Measurements from ENCODE around the gene GTF3C5.
"Not testable (repeated sequence)": the region's sequence is repeated elsewhere in the genome, so short reads cannot be mapped to it uniquely, and the experiment has no call there.

GTF3C5 gene

DNA sequence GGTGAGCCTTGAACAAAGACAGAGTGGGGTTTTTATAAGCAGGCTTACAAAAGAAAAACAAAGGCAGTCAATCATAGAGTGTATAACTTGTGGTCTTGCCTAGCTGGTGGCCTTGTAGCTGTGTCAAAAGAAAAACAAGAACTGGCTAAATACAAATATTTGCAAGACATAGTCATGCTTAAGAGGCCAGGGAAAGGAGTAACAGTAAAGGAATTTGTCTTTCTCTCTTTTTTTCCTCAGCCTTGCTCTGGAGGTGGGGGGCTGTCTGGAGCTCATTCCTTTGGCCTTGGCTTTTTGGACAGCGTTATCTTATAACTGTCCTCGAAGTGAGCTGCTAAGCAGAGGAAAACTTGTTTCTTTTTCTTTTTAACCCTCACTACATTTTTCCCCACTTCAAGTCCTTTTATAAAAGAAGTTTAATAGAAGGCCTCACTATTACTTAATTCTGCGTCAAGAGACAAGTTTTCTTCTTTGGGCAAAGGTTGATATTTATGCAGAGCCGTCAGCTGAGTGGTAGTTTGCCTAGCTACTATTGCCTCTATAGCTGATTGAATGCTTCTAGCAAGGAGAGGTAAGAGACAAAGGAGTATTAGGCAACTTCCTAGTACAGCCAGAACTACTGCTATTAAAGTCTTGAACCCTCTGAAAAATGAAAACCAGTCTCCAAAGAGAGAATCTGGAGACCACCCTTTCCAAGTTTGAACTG, 45.3 kb downstream of the GTF3C5 start:
- no peak overlapping the region for H3K4me3 ChIP-seq (ENCODE audit: low read depth, low read length)

DNA sequence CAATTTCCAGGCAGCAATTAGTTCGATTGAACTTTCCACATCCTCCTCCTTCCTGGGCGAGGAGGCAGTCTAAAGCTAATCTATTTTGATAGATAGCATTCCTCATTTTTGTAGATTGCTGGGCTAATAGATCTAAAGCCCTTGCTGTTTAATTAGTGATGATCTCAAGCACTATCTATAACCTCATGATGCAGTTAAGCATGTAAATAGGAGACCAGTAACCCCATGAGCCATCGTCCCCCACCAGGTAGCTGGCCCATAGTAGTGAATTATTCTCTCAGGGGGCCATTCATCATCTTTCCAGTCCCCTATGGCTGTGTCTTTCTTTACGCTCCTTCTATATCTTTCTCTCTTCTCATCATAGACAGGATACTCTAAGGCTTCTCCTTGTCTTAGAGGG, 45.9 kb downstream of the GTF3C5 start:
- TF ChIP-seq, protein P1, sequence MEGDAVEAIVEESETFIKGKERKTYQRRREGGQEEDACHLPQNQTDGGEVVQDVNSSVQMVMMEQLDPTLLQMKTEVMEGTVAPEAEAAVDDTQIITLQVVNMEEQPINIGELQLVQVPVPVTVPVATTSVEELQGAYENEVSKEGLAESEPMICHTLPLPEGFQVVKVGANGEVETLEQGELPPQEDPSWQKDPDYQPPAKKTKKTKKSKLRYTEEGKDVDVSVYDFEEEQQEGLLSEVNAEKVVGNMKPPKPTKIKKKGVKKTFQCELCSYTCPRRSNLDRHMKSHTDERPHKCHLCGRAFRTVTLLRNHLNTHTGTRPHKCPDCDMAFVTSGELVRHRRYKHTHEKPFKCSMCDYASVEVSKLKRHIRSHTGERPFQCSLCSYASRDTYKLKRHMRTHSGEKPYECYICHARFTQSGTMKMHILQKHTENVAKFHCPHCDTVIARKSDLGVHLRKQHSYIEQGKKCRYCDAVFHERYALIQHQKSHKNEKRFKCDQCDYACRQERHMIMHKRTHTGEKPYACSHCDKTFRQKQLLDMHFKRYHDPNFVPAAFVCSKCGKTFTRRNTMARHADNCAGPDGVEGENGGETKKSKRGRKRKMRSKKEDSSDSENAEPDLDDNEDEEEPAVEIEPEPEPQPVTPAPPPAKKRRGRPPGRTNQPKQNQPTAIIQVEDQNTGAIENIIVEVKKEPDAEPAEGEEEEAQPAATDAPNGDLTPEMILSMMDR (IDR thresholded peaks at IDR 0.05; ENCODE audit: insufficient read depth, low read depth, low read length, missing control alignments), result no peak
- no peak for DNase-seq (ENCODE audit: low read depth)
- H3K4me3 ChIP-seq (ENCODE audit: low read depth, low read length), result no peak overlapping the region

More for the DNA sequence above, 45.3 kb downstream of the GTF3C5 start:
- TF ChIP-seq, protein P1 (IDR thresholded peaks at IDR 0.05; ENCODE audit: insufficient read depth, low read depth, low read length, missing control alignments), result no peak
- DNase-seq (ENCODE audit: low read depth), result no peak

DNA sequence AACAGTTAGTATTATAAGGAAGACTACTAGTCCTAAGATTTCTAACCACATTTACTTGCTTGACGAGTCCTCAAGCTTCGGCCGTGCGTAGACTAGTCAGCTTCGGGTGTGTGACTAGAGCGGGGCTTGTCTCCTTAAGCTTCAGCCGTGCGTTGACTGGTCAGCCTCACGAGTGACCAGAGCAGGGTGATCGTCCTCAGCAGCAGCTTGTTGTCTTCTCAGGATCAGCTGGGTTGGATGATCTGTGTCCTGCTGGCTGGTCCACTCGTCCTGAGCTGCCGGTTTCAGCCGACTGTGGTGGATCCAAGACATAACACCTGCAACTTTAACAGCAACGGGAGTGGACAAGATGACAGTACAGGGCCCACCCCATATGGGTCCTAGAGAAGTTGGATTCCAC, 47.7 kb downstream of the GTF3C5 start:
- no peak overlapping the region for H3K4me3 ChIP-seq (ENCODE audit: low read depth, low read length)
- TF ChIP-seq, protein P1 (IDR thresholded peaks at IDR 0.05; ENCODE audit: insufficient read depth, low read depth, low read length, missing control alignments), result no peak
- no peak for DNase-seq (ENCODE audit: low read depth)

DNA sequence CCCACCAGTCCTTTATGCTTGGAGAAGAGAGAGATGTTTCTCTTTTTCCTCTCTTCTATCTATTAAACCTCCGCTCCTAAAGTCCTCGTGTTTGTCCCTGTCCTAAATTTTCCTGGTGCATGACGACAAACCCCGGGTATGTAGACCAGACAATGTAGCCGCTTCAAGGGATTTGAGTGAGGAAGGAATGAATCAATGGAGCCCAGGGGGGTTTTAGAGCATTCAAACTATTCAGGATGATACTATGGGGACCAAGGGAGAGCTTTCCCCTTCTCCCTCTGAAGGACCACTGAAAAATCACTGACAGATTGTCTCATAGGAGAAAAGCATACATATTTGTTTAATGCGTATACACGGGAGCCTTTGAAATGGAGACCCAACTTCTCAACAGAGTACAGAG, 49.4 kb downstream of the GTF3C5 start:
- DNase-seq (ENCODE audit: low read depth), result no peak
- TF ChIP-seq, protein P1 (IDR thresholded peaks at IDR 0.05; ENCODE audit: insufficient read depth, low read depth, low read length, missing control alignments), result no peak
- H3K4me3 ChIP-seq (ENCODE audit: low read depth, low read length), result no peak overlapping the region

- not testable (repeated sequence) for H3K4me3 ChIP-seq (ENCODE audit: low read depth, low read length); DNase-seq (ENCODE audit: low read depth)
These were observed 50.3 kb downstream of the GTF3C5 start for GRCh38 chr9:133080786-133081779.

DNA sequence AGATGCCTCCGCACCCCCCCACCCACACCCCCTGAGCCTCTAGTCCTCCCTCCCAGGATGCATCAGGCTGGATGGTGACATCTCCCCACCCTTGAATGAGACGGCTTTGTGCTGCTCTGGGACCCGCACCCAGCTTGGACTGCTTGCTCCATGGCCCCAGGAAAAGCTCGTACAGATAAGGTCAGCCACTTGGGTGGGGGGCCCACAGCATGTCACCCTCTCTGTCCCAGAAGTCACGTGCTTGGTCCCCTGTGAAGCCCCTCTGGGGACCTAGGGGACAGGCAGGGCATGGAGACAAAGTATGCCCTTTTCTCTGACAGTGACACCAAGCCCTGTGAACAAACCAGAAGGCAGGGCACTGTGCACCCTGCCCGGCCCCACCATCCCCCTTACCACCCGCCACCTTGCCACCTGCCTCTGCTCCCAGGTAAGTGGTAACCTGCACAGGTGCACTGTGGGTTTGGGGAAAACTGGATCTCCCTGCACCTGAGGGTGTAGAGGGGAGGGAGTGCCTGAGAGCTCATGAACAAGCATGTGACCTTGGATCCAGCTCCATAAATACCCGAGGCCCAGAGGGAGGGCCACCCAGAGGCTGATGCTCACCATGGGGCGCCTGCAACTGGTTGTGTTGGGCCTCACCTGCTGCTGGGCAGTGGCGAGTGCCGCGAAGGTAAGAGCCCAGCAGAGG, 51.3 kb downstream of the GTF3C5 start:
- not testable (repeated sequence) for DNase-seq (ENCODE audit: low read depth); H3K4me3 ChIP-seq (ENCODE audit: low read depth, low read length)

GRCh38 chr9:133083688-133084087, 52.9 kb downstream of the GTF3C5 start:
- DNase-seq (ENCODE audit: low read depth); H3K4me3 ChIP-seq (ENCODE audit: low read depth, low read length): not testable (repeated sequence)

GRCh38 chr9:133086212-133086860, 55.5 kb downstream of the GTF3C5 start:
- not testable (repeated sequence) for DNase-seq (ENCODE audit: low read depth); H3K4me3 ChIP-seq (ENCODE audit: low read depth, low read length)
